NCI-H510A treated with DMSO at 0.1 percent for 48 hours (cell line): Measurements from ENCODE around the gene SYK.
A peak's percentile ranks its signal among the peaks of the same experiment; 100 is the strongest.
"Not testable (repeated sequence)": the region's sequence is repeated elsewhere in the genome, so short reads cannot be mapped to it uniquely, and the experiment has no call there.

ENCODE experiments used
- DNase-seq: peaks from one replicate; lab custom pipeline; 2025; lab: John Stamatoyannopoulos, UW

SYK gene

DNA sequence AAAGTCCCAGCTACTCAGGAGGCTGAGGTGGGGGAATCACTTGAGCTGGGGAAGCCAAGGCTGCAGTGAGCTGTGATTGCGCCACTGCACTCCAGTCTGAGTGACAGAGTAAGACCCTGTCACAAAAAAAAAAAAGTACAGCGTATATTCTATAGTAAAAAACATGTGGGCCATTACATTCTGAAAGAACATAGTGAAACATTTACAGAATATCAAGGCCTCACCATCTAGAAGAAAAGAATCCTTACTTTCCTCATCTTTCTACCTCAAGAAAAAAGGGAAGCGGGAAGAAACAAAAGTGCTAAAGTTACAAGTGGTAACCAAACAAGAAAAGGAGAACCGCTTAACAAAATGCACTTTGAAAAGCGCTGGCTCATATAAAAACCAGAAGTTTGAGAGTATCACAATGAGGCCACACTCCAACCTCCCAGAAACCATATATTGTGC is 5.7 kb upstream of the SYK start:
- DNase-seq: no peak

DNA sequence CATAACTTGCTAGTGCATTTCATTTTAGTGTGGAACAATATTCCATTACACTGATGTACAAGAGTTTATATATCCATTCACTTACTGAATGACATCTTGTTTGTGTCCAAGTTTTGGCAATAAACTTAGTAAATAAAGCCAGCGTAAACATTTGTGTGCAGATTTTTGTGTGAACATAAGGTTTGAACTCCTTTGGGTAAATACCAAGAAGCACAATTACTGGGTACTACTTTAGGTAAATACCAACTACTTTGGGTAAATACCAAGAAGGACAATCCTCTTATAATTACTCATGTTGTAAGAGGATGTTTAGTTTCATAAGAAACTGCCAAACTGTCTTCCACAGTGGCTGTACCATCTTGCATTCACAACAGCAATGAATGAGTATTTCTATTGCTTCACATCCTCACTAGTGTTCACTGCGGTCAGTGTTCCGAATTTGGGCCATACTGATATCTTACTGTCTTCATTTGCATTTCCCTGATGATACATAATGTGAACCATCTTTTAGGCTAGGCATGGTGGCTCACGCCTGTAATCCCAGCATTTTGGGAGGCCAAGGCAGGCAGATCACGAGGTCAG is 2.3 kb upstream of the SYK start:
- DNase-seq: no peak

- DNase-seq: no peak
Observed at GRCh38 chr9:90801973-90802322, 329 bp downstream of the SYK start.

GRCh38 chr9:90802386-90802985 is 867 bp downstream of the SYK start:
- peak; percentile 41 for DNase-seq

DNA sequence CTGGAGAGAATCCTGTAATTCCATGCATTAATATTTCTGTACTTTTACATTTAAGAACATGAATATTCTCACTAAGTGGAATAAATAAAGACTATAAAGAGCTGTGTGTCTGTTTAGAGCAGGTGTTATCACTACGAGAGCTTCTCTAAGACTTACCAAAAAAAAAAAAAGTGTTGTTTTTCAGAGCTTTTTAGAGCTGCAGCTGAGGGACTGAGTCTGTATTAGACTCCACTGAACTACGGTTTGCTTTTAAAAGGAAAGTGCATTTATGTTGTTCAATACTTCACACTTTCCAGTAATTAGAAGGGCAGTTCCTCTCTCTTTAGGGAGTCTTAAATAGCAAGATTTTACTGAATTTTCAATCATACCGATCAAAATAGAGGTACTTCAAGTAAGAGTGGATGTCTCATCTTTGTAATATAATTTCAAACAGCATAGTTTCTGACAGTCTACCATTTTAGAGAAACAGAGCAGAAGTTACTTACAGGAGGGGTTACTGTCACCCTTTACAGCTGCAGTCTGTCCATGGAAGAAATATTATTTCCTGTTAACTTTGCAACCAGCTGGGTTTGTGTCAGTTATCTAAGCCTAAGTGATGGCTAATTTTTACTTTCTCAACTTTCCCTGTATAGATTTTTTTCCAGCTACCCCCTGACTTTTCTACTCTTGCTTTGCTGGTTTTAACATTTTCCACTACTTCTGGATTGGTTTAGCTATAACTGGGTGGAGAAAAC is 2.4 kb downstream of the SYK start:
- peak; percentile 55 for DNase-seq

DNA sequence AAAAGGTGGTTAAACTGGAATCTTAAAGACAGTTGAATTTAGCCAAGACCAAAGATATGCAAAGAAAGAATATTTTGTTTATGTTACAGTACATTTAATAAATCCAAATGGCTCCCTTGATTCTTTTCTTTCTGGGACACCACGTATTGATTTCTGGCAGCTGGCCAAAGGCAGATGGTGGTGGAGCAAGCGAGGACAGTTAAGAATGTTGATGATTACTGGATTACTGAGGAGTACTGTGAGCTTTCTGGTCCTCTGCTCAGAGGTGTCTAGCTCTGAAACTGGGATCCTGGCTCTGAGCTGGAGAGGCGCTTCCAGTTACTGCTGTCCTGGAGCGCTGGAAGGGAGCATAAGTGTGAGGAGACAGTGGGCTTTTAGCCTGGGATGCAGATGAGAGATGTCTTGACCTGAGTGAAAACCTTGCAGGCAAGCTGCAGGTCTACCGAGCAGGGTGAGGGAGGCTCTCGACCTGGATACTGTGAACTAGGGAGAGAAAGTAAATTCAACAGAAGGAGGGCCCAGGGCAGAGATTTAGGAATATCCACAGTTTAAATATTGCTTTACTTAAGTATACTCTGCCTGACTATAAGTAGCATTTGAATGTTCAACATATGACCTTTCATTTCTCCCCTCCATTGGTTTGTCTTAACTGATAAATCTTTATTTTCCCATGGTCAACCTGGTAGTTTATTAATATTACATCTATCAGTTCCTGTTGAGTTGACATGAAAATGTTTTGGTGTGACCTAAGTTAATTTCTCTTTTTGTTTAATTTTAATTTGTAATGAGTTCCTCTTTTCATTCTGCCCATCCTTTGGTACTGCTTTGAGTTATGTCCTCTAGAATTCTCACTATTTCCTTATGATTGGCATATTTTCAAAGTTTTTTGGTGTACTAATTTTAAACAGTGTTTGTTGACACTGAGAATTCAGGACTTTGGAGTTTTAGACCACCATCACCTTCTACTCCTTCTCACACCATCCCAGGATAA is 3.7 kb downstream of the SYK start:
- DNase-seq: peak; percentile 72

DNA sequence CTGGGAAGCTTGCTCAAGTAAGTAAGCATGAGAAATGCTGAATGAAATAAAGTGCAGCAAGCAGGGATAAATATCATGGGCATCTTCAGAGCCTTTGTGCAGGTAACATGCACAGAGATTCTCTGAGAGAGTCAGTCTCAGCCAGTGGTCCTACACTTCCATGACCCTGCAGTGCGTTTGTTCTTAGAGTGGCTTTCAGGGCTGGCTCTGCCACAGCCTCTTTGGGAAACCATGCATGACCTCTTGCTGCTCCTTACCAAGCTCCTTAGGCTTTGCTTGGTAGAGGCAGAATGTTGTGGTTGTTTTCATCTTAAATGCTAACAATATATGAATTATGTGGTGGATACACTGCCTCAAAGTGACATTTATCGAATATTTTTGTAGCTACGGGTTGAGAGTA is 5.4 kb downstream of the SYK start:
- DNase-seq: no peak

- DNase-seq: no peak
Observed at GRCh38 chr9:90808398-90808797, 6.8 kb downstream of the SYK start.

DNA sequence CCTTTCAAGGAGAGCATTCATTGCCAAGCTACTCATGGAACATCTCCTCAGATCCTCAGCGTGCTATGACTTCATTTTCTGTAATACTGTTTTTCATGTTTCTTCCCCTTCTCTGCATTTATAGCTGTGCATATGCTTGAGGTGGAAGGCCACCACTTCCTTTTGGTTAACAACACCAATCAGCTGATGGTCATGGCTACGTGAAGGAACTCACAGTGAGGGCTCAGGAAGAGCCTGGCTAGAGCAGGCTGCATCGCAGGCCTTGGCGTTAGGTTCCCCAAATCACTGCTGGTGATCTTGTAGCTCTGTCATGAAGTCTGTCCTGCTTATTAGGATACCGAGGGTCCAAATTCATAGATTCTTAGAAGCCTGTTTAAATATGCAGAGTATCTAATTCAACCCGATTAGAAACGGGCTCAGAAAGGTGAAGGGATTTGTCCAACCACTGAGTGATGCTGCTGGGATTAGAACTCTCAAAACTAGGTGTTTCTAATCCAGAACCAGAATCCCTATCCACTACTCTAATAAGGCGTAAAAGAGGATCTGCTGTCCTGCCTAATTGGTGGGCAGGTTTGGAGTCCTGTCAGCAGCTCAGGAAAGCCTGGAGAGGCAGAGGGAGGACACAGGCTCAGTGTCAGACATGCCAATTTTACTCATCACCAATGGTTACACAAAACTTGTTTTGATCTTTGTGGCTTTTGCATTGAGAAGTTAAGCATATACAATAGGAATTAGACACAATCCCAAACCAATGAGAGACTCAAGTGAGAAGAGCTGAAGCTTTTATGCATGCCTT is 7.5 kb downstream of the SYK start:
- DNase-seq: no peak

GRCh38 chr9:90810691-90811090 is 9.1 kb downstream of the SYK start:
- DNase-seq: no peak

DNA sequence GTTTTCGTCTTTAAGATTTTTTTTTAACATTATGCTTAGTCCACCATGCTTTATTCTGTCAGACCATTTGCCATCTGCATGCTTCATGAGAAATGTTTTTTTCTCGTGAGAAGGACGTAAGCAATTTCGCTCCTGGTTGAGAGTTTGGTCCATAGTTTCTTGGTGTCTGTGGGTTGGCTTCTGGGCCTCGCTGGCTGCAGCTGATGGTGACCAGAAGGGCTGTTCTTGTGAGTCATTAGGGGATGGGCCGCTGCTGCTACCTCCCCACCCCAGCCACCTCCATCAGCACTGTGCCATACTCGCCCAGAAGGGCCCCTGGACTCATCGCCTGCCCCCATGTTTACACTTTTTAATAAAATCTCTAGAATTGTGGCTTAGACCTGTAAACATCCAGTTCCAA is 11.4 kb downstream of the SYK start:
- no peak for DNase-seq

DNA sequence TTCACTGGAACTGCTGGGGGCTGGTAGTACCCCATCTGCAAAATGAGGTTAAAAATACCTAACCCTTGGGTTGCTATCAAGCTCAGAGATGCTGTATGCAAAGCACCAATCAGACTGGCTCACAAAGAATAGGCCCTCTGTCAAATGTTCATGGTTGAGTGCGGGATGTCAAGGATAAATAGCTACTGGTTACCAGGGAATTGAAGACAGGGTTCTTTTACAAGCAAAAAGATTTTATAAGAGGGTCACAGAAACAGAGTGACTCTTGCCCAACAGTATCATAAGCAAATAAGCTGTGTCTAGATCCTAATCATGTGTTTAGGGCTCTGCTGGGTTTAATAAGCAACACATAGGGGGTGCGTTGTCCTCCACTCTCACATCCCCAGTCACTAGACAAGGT is 11.9 kb downstream of the SYK start:
- DNase-seq: no peak

- DNase-seq: no peak
Observed at GRCh38 chr9:90814355-90814754, 12.7 kb downstream of the SYK start.

- DNase-seq: peak; percentile 42
Observed at GRCh38 chr9:90815183-90815943, 13.7 kb downstream of the SYK start.

- DNase-seq: no peak
Observed at GRCh38 chr9:90815944-90816357, 14.3 kb downstream of the SYK start.

GRCh38 chr9:90816690-90817089 is 15.1 kb downstream of the SYK start:
- DNase-seq: no peak

DNA sequence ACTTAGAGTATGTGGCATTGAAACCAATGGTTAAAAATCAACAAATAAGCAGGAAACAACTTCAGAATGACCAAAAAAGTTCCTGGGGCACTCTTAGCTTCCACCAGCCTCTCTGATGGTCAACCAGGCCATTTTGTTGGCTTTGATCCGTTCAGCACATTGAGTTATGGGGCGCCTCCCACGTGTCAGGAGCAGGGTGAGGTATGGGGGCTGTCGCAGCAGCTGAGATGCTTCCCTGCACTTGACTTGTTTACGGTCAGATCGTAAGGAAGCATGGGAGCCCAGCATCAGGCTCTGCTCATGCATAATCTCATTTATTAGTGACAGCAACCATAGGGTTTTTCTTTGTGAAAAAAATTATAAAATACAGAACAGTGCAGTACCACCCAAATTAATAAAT is 16.7 kb downstream of the SYK start:
- no peak for DNase-seq

DNA sequence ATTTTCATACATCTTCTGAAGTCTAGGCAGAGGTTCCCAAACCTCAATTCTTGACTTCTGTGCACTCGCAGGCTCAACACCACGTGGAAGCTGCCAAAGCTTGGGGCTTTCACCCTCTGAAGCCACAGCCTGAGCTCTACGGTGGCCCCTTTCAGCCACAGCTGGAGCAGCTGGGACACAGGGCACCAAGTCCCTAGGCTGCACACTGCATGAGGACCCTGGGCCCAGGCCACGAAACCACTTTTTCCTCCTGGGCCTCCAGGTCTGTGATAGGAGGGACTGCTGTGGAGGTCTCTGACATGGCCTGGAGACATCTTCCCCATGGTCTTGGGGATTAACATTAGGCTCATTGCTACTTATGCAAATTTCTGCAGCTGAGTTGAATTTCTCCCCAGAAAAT is 18.8 kb downstream of the SYK start:
- DNase-seq: not testable (repeated sequence)

DNA sequence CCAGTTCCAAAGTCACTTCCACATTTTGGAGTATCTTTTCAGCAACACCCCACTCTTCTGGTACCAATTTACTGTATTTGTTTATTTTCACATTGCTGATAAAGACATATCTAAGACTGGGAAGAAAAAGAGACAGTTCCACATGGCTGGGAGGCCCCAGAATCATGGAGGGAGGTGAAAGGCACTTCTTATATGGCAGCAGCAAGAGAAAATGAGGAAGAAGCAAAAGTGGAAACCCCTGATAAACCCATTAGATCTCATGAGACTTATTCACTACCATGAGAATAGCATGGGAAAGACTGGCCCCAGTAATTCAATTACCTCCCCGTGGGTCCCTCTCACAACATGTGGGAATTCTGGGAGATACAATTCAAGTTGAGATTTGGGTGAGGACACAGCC is 19.6 kb downstream of the SYK start:
- not testable (repeated sequence) for DNase-seq

- DNase-seq: no peak
Observed at GRCh38 chr9:90821697-90822096, 20.1 kb downstream of the SYK start.

- no peak for DNase-seq
Observed at GRCh38 chr9:90822866-90823265, 21.2 kb downstream of the SYK start.
